HG02885 (cell line): ENCODE data around the gene DGKI.

Experiments used
- ATAC-seq: cut with Tn5 transposase; IDR thresholded peaks from one replicate; pipeline ENCODE4 v1.9.1; 2021; ENCODE audit warnings: mild to moderate bottlenecking; ENCODE audit not compliant: unreplicated experiment, poor library complexity

Gene DGKI

DNA sequence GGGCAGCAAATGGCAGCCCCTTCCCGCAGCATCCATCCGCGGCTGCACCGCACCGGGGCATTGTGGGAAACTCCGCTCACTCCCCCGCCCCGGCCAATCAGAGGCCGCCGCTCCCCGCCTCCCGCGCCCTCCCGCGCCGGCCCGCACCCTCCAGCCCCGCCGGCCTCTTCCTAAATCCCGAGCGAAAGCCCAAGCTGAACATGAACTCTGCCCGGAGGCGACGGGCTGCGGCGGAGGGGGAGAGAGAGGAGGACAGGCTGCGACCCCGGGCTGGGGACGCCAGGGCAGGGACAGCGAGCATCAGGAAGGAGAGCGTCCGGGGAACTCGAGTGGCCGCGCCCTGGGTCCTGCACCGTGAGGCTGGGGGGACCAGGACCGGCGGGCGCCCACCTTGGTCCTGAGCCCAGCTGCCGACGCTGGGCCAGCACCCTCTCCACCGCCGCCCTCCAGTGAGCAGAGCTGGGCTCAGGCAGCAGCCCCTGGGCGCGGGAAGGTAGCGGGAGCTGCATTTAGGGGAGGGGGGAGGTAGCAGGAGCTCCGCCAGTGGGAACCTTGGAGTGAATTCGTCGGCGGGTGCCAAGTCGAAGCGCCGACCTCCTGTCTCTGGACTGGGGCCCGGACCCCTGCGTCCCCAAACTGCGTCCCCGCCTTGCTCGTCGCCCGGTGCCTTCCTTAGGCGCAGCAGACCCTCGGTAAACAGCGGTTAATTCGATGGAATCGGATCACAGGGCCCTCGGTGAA lies at the start of gene DGKI:
DGKI (minus strand) TSS at position 148 of the 741 bp plus-strand sequence.
- peak; percentile 48 for ATAC-seq

DNA sequence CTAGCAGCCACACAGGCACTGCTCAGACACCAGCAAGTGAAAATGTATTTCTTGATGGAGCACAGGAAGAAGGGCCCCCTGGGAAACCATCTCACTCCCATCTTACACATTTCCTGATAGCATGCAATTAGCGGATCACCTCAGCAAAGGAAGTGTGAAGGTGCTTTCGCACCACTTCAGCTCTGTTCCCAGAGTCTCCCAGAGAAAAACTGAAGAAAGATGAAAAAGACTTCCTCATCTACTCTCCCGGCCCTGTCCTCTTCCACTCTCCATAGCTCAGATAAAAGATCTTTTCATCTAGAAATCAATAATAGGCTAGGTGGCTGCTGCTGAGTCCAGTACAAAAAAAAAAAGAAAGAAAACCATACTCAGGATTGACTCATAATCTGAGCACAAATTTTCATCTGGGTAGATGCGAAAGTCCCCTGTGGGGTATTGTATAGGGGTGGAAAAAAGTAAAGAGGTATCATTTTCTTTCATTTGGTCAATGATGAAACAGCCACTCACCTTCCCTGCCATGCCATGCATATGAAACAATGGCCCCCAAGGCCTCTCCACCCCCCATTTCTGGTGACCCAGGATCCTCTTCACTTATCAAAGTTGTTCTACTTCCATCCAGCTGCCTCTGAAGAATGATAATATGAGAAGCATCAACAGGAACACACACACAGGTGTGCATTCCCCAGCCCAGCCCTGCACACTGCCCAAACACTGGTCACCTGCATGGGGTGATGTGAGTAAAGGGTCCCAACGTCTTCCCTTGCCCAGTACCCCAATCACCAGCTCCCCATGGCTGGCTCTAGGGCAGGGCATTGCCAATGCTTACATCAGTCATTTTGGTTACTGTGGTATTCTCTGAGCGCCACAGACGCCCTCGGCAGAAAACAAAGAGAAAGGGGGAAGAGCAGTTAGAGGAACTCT lies 48.8 kb upstream of the DGKI start:
- peak; percentile 83 for ATAC-seq

DNA sequence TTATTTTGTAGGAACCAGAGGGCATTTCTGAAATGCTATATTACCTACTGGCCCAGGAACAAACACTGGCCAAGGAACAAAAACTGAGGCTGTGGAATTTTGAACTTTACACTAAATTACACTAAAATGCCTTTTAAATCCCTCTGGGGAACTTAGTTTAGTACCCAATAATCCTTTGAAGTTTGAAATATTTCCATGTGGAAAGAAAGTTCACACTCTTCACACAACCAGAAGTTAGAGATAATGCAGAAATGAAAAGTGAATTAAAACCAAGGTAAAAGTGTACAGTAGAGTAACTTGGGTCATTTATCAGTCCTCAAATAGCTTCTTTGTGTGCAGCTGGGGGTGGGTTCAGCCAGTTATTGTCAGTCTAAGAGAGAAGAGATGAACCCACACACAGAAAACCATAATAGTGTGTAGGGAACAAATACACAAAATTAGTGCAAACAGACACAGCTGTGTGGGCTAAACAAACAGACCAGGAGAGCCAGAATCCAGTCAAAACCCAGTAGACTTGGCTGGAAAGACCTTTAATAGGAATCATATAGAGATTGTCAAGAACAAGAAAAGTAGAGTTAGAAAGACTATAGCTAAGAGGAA lies 46.5 kb upstream of the DGKI start:
- ATAC-seq, result no peak

DNA sequence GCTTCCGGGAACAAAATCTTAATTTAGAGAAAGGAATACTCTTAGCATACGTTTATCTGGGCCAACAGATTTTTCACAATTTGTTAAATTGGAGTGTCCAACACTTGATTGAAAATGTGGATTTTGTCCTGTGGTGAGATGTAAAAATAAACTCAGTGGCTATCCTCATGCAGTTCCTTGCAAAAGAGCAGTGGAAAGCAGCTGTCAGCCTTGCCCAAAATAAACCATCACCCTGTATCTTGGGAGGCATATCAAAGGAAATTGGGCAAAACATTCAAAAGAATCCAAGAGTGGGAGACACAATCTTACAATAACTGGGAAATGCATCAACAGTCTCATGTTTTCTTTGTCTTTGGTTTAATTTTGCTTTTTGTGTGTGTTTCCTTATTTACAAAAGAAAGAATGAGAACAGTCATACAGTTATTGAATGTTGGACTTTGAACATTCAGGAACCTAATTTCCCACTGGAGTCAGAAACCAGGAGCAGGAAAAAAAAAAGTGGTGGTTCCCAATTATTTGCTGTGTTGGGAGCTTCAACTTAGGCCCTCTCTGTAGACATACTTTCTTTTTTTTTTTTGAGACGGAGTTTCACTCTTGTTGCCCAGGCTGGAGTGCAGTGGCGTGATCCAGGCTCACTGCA lies 44.4 kb upstream of the DGKI start:
- no peak for ATAC-seq

DNA sequence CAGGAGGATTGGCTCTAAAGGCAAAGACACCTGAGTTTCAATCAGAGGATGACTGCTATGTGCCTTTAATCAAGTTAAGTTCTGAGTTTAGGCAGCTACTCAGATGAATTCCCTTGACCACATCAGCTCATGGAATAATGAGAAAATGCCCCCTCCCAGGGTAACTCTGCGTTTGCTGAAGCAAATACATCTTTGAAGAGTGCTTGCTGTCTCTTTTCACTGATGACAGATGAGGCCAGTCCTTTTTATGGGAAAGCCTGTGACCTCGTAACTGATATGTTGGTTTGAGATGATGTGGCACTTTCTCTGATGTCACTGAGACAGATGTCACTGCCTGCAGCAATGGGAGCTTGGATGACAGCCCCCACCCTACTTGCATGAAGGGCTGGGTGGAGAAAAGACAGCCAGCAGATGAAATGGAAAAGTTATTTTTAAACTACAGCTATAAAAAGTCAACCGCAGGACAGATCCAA lies 43.7 kb upstream of the DGKI start:
- ATAC-seq, result no peak

DNA sequence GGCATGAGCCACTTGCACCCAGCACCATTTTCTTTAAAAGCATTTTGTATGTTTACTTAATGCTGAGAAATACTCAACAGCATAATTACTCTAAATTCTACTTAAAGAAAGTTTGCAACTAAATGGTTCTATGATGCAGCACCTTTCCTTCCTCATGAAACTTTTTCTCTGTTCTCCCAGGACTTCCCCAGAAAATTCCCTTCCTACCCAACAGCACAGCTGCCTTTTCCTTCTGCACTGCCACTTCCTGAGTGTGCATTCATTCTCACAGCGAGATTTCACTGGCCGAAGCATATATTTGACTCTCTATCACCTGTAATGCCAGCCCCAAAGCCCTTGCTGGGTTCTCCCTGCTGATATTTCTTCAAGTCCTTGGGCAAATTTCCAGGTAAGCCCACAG lies 41.5 kb upstream of the DGKI start:
- ATAC-seq, result no peak

DNA sequence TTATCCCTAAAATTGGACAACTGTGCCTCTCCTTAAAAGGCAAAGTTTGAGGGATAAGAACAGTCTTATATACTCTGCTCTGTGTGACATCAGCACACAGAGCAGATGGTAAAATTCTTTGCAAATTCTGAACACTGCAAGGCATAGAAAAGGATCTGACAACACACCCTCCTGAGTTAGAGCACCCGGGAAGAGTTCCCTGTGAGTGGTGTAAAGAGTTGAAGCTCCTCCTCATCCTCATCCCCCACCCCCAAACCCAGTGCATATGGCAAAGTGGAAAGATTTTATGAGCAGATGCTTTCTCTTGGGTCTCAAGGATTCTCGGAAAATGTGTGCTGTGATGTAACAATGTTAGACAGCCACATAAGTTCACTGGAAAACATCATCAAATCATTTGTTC lies 40.0 kb upstream of the DGKI start:
- ATAC-seq, result no peak

DNA sequence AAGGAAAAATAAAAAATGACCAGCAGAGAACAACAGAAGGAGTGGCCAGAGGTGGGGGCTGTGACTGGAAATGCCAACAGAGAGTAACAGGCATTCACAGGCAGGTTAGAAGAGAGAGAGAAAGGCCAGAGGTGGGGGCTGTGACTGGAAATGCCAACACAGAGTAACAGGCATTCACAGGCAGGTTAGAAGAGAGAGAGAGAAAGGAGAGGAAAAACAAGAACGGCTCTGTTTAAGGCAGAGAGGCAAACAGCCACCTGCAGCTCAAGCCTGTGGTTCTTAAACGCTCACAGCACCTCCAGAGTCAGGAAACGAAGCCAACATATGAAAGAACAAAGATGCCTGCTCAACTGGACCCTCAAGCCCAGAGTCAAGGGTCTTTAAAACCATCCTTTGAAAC lies 39.5 kb upstream of the DGKI start:
- ATAC-seq, result no peak

DNA sequence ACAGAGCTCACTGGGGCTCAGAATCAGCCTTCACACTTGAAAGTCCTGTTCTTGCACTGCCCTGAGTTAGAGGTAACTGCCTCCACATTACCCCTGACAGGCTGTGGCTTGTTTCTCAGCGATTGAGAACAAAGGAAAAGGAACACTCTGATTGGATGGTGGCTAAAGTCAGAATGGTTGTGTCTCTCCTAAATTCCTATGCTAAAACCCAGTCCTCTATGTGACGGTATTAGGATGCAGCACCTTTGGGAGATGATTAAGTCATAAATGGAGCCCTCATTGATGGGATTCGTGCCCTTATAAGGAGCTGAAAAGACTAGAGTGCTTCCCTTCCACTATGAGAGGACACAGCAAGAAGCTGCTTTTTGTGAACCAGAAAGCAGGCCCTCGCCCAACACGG lies 38.9 kb upstream of the DGKI start:
- no peak for ATAC-seq

DNA sequence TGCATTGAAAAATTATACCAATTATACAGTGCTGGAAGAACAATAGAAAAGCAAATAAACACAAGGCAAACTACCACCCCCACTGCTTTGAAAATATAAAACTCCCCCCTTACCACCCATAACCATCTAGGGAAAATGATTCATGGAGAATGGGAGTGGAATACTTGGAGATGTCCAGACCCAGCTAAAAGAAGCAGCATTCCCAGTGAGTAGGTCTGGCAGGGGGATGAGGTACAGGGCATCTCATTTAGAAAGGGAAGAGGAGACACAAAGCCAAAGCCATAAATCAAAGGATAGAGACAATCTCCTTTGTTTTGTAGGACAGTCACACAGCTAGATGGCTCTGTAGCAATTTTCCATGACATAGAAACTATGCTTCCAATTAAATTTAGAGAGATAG lies 36.0 kb upstream of the DGKI start:
- ATAC-seq, result no peak

DNA sequence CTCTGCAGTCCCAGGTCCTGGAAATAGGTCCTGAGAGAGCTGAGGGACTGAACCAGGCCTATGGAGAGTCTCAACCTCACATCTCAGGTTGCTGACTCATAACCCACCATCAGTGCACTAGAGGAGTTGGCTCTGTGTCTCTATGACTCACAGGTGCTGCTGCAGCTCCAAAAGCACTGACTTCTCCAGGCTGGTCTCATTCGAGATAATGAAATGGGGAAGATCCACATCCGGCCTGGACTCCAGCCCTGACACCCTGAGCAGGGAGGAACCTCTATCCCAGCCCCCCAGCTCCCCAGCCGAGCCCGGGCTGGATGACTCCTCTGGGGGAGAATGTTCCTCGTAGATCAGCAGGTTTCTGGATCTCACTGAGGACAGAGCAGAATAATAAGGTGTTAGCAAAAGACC lies 35.5 kb upstream of the DGKI start:
- peak; percentile 93 for ATAC-seq

DNA sequence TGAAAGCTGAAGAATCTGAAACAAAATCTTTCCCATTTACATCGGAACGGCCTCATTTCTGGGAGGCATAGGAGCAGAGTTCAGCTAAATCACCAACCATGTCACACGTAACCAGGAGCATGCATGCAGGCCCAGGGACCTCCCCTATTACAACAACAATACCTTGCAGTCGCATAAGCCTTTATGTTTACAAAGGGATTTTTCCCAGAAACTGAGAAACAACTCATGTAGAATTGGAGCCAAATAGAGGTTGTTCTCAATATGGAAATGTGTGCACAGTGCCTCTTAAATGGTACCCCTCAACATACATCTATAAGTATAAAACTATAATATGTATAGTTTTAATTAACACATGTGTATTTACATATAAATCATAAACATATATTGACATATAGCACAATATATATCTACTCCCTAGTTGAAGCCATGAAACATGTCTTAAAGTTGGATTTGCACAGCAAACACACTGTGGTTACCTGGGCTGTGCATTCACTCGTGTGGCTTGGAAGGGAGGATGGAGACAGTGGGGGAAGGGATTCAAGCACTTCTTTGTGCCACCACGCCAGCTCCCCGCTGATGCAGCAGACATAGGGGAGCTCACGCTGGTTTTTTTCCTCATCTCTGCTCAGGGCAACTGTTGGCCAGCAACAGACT lies 35.0 kb upstream of the DGKI start:
- ATAC-seq, result no peak

DNA sequence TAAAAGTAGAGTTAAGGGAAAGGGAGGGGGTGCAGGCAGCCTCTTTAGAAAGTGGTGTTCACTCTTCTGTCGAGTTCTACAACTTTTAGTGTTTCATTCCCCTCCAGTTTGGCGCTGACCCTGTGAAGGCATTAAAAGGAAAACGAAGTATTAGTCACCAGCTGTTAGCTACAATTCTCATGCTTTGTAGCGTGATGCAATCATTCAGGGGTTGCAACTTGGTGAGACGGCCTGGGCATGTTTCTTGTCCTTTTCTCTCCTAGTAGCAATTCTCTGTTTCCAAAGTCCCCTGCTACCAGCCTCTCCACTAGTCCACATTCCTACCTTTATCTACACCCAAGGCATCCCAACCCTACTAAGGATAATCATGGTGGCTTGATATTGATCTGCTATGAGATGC lies 33.7 kb upstream of the DGKI start:
- no peak for ATAC-seq

DNA sequence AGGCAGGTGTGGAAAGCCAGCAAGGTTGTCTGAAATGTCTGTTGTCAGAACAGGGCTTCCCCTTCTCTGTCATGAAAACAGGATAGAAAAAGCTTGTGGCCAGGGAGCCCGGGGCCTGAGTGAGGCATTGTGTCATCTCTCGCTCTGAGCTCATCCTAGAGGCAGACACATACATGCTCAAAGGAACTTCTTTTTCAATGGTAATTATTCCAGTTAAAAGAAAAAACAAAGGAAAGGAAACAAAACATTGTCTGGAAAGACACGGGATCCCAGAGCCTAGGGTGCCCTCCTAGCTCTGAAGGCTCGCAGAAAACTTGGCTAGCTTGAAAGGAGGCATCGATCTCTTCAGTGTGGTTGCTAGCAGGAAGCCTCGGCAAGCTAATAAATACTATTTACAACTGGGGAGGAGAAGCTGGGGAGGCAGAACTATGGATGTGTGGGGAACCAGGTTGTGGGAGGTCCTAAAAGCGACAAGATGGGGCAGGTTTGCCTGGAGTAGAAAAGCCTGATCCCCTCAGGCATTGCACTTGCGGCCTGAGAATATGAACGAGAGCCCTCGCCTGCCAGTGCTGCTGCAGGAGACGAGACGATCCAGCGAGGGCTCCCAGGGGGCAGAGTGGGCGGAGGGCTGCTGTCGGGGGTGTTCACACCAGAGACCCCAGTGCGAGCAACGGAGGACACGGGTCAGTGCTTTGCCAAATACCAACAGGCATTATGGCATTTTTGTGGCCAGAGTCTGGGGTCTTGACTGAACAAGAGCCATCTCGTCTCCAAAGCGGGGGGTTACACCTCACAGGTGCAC lies 32.8 kb upstream of the DGKI start:
- ATAC-seq, result peak; percentile 48

DNA sequence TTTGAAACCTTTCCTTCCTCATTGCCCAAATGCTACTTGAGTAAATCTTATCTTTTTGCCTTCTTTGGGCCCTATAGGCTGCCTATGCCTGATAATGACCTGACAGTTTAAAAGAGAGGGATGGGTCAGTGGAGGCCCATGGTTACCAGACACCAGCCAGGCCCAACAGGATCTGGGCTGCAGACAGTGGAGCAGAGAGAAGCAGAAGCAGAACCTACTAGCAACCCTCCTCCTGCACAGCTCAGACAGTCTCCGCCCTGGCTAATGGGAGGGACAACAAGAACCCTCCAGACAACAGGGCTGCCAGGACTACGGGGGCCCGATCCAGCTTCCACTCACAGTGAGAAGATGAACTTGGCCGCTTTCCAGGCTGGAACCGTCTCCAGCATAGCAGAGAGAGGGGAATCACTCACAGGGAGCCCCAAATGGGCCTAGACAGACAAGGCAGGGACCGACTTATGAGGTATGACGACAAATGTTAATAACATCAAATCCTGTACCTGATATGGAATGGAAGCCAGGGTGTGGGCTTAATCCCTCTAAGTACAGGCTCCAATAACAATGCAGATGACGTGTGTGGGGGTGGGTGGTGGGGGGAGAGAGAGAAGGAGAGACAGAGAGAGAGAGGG lies 31.7 kb upstream of the DGKI start:
- ATAC-seq, result no peak

DNA sequence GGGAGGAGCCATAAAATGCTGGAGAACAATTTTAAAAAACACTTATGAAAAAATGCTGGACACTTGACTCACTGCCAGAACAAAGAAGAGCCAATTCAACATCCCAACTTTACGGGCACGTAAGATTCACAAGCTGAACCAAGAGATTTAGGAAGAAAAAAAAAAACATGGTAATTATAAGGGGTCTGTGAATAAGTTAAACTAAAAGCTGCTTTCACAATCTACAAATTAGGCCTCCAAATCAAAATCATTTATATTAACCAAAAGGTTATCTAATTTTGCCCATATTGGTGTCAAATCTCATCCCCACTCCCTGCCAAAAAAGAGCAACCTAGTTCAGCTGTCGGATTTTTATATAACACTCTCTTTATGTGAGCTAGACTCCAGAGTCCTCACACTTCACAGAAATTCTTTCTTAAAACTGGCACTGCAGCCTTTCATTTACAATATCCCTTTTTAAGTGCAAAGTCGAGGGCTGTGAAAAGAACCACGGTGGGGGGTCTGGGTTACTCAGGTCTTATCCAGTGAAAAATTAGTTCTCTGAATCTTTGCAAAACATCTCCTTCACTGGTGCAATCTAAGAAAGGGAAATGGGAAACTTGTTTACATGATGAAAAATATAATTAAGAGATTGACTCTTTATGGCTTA lies 30.4 kb upstream of the DGKI start:
- no peak for ATAC-seq

DNA sequence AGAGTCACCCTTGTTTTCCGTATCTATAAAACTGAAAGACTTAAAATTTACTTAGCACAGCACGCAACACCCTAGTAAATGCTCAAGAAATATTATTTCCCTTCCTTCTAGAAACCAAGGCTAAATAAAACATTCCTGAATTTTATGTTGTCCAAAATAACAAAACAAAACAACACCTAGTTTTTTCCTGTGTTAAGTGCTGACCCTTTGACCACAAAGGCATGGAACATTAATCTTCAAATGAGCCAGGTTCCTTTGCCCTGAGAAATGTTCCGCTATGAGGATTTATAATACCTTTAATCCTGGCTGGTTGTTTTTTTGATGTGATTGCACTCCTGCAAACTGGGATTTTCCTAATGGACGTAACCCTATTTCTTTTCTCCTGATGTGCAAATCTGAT lies 29.0 kb upstream of the DGKI start:
- ATAC-seq, result no peak

DNA sequence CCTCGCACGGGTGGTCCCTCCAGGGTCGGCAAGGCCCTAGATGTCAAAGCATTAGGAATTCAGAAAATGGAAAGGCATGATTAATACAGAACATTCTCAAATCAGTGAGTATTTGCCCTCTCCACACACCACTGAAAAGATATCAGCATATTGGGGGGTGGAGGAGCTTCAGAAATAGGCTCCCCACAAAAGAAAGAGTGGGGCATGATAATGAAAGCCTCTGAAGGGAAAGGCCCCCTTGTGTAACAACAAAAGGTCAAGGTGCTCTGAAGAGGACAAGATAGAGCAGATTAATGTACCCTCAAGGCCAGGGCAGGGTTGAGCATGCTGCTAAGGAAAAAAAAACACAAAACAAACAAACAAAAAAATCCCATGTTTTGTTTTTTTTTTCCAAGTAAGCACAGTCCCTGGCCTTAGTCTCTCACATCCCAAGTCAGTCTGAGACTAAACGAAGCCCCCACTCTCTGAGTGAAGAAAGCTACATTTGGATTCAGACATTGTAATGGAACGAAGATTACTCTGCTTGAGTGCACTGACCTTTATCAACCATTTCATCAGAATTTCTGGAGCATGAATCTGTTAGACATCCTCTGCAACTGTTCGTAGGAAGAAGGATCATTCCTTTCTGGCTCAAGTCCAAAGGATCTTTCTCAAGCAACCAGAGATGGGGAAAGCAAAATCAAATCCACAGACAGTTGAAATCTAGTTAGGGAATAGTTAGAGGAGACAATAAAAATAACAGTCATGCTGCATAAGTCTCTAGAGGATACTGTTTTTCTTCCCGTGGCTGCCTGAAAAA lies 27.4 kb upstream of the DGKI start:
- ATAC-seq, result no peak
